Fibroblast of mammary gland (primary cell): ENCODE data around the gene BMAL1.

Experiments
- DNase-seq: peaks from one replicate; pipeline ENCODE4 v3.0.0-alpha.2; 2010; ENCODE audit warnings: low read depth
- H3K4me3 ChIP-seq: 2 replicates; pipeline ENCODE4 v1.5.1; 2011; ENCODE audit warnings: low read depth, mild to moderate bottlenecking, low read length, moderate library complexity; ENCODE audit not compliant: control insufficient read depth
- TF ChIP-seq, protein P1 (sequence below): conservative IDR thresholded peaks from 2 replicates; pipeline ENCODE4 v1.5.1; 2011; ENCODE audit warnings: low read depth, low read length, inconsistent platforms; ENCODE audit not compliant: control insufficient read depth, insufficient read depth

The BMAL1 gene

DNA sequence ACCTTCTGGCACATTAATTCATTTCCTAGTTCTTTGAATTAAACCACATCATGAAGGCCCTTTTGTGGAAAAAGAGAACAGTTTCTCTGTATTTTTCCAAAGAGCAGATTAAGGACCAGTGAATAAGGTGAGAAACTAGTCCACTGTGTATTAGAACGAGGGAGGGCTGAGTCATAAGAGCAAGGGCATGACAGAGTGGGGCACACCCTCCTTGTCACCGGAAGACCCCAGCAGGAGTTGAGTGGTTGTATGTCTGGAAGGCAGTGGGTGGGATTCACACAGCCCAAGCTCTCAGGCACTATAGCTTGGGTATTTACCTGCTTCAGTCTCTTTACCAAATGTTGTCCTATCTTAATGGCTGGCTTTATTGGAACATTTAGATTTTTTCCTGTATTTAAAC is 86.8 kb downstream of the BMAL1 start:
- DNase-seq = peak; percentile 16

DNA sequence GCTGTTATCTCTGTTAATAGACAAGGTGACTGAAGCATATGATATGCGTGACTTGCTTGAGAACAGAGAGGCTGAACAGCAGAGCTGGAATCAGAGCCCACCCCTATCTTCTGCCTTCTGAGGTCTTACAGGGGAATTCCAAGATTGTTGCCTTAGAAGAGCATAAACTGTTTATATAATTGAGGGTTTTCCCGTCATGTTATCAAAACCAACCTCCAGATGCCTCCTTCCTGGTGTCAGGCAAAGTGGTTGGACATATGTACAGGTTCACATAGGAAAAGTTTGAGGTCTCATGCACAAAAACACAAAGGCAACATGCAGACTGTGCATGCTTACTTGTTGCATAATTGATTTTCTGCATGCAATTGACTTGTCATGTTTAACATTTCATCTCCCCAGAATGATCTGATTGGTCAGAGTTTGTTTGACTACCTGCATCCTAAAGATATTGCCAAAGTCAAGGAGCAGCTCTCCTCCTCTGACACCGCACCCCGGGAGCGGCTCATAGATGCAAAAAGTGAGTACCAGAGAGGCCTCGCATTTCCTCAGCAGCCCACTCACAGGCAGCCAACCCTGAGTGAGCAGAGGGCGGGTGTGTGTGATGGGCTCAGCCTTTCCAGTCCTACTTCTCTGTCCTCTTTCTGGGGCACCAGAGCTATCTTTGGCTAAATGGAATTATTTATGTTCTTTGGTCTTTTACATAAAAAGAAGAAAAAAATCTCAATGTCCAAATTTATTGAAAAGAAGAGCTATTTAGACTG is 88.9 kb downstream of the BMAL1 start:
- no peak overlapping the region for H3K4me3 ChIP-seq
- TF ChIP-seq, protein P1, sequence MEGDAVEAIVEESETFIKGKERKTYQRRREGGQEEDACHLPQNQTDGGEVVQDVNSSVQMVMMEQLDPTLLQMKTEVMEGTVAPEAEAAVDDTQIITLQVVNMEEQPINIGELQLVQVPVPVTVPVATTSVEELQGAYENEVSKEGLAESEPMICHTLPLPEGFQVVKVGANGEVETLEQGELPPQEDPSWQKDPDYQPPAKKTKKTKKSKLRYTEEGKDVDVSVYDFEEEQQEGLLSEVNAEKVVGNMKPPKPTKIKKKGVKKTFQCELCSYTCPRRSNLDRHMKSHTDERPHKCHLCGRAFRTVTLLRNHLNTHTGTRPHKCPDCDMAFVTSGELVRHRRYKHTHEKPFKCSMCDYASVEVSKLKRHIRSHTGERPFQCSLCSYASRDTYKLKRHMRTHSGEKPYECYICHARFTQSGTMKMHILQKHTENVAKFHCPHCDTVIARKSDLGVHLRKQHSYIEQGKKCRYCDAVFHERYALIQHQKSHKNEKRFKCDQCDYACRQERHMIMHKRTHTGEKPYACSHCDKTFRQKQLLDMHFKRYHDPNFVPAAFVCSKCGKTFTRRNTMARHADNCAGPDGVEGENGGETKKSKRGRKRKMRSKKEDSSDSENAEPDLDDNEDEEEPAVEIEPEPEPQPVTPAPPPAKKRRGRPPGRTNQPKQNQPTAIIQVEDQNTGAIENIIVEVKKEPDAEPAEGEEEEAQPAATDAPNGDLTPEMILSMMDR = no peak
- DNase-seq = no peak

More for the DNA sequence above, 86.8 kb downstream of the BMAL1 start:
- no peak overlapping the region for H3K4me3 ChIP-seq
- TF ChIP-seq, protein P1 = no peak

DNA sequence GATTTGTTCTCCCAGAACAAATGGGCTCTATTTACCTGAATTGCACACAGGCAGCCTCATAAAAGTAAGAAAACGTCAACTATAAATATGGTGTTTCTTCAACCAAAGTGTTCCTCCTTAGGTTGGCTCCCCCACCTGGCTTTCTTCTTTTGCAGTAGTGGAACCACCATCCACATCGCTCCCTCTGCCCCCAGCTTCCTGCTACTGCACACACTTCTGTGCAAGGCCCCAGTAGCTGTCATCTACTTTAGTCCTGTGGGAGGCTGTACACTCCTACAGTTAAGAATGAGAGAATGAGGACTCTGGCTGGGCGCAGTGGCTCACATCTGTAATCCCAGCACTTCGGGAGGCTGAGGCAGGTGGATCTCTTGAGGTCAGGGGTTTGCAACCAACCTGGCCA is 89.5 kb downstream of the BMAL1 start:
- DNase-seq = no peak
- H3K4me3 ChIP-seq = no peak overlapping the region
- TF ChIP-seq, protein P1 = no peak

DNA sequence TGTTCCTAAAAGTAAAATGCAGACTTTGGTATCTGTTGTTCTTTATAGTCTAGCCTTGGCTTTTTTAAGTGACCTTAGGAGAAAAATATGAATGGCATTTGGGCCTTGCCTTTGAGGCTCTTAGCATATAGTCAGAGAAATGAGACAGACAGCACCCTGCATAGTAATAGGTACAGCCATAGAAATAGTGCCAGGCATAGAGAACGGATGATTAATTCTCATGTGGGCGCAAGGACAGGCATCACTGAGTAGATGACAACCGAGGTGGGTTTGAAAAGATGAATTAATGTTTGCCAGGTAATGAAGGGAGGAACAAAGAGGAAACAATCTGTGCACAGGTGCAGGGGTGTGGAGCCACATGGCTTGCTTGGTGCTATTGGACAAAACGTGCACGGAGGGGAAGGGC is 90.5 kb downstream of the BMAL1 start:
- DNase-seq = no peak
- TF ChIP-seq, protein P1 = no peak
- no peak overlapping the region for H3K4me3 ChIP-seq

DNA sequence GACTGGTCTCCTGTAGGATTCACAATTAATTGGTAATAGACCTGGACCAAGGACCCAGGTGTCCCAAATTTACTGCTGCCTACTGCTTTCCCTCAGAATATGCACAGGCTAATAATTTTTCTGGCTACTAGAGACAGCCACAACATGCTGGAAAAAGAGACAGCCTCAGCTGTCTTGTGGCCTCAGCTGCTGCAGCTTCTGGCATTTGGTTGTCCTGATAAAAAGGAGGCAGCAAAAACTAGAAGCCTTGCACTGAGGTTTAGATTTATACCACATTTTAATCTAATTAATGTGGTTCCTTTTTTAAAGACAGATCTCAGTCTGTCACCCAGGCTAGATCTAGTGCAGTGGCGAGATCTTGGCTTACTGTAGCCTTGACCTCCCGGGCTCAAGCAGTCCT is 95.6 kb downstream of the BMAL1 start:
- TF ChIP-seq, protein P1 = no peak
- no peak overlapping the region for H3K4me3 ChIP-seq
- DNase-seq = no peak

DNA sequence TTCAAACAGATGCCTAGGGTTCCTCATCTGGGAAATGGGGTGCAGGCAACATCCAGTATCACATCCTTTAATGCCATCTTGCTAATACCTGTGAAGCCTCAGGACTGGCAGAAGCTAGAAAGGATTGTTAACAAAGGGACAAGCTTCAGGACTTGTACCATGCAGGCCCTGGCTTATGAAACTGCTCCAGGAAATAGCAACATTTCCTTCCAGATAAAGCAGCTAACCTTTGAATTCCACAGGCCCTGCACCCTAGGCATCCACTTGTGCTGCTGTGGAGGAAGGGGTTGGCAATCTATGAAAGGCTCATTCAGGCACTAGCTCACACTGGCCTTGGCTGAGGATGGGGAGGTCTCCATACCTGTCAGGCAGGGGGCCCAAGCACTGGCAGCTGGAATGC is 98.2 kb downstream of the BMAL1 start:
- no peak overlapping the region for H3K4me3 ChIP-seq
- DNase-seq = no peak
- TF ChIP-seq, protein P1 = no peak
